Neural cell (in vitro differentiated cells): ENCODE measurements around the gene CCNY. TPM values are rescaled to one million over a fixed set of nuclear protein-coding genes. Genes with fewer than 3 reads are reported as not detected.

Experiments used
- H2AFZ ChIP-seq: fragments of 200-600, 300-800 bp; sonication (generic), shearing (Covaris generic); 2 replicates; pipeline ENCODE4 v1.6.0; 2014; ENCODE audit warnings: low read depth, mild to moderate bottlenecking, antibody characterized with exemption, low read length, moderate library complexity
- H3F3A ChIP-seq: fragments of 200-600 bp; shearing (Covaris generic); 2 replicates; pipeline ENCODE4 v1.6.1; 2016; ENCODE audit warnings: mild to moderate bottlenecking, moderate library complexity, mixed read lengths, antibody characterized with exemption, low read length; ENCODE audit not compliant: insufficient read depth, poor library complexity, severe bottlenecking
- H3K27ac ChIP-seq: fragments of 200-600, 300-800 bp; sonication (generic), shearing (Covaris generic); 2 replicates; pipeline ENCODE4 v1.5.1; 2014; ENCODE audit warnings: mild to moderate bottlenecking, low read length, moderate library complexity
- H3K27me3 ChIP-seq: fragments of 300-800, 200-600 bp; sonication (generic), shearing (Covaris generic); 2 replicates; pipeline ENCODE4 v1.6.0; 2014; ENCODE audit warnings: mild to moderate bottlenecking, low read depth, low read length, moderate library complexity; ENCODE audit not compliant: insufficient read depth
- H3K36me3 ChIP-seq: fragments of 300-800, 200-600 bp; sonication (generic), shearing (Covaris generic); 2 replicates; pipeline ENCODE4 v1.5.1; 2014; ENCODE audit warnings: mild to moderate bottlenecking, antibody characterized with exemption, low read length, moderate library complexity; ENCODE audit not compliant: insufficient read depth
- H3K4me2 ChIP-seq: fragments of 300-800, 200-600 bp; sonication (generic), shearing (Covaris generic); 2 replicates; pipeline ENCODE4 v1.6.0; 2014; ENCODE audit warnings: mild to moderate bottlenecking, low read length
- H3K4me3 ChIP-seq: fragments of 300-800, 200-600 bp; sonication (generic), shearing (Covaris generic); 2 replicates; pipeline ENCODE4 v1.5.1; 2014; ENCODE audit warnings: mild to moderate bottlenecking, low read length, moderate library complexity
- H3K79me2 ChIP-seq: fragments of 200-600 bp; shearing (Covaris generic); replicated peaks from 2 replicates; pipeline ENCODE4 v1.6.0; 2014; ENCODE audit warnings: mild to moderate bottlenecking, low read length, moderate library complexity; ENCODE audit not compliant: insufficient read depth
- H3K9ac ChIP-seq: fragments of 300-800, 200-600 bp; sonication (generic), shearing (Covaris generic); 2 replicates; pipeline ENCODE4 v1.6.1; 2016; ENCODE audit warnings: mild to moderate bottlenecking, low read length, mixed read lengths
- H3K9me2 ChIP-seq: fragments of 200-600 bp; shearing (Covaris generic); 2 replicates; pipeline ENCODE4 v1.6.1; 2016; ENCODE audit warnings: mild to moderate bottlenecking, low read length, mixed read lengths; ENCODE audit not compliant: insufficient read depth
- H3K9me3 ChIP-seq: fragments of 200-600, 300-800 bp; sonication (generic), shearing (Covaris generic); 2 replicates; pipeline ENCODE4 v1.6.1; 2016; ENCODE audit warnings: mild to moderate bottlenecking, mixed run types, low read length, moderate library complexity, mixed read lengths
- H4K20me1 ChIP-seq: fragments of 200-600 bp; shearing (Covaris generic); 2 replicates; pipeline ENCODE4 v1.6.1; 2016; ENCODE audit warnings: mild to moderate bottlenecking, mixed run types; ENCODE audit not compliant: insufficient read depth
- CTCF ChIP-seq: fragments of 450-650 bp; IDR thresholded peaks from 2 replicates; pipeline ENCODE4 v1.5.1; 2014; ENCODE audit warnings: antibody characterized with exemption, mild to moderate bottlenecking, moderate library complexity; ENCODE audit not compliant: poor library complexity, severe bottlenecking
- EP300 ChIP-seq: fragments of 450-650 bp; conservative IDR thresholded peaks from 2 replicates; pipeline ENCODE4 v1.6.1; 2014; ENCODE audit warnings: antibody characterized with exemption, mild to moderate bottlenecking, moderate library complexity; ENCODE audit not compliant: poor library complexity, severe bottlenecking
- EZH2 ChIP-seq: fragments of 200-600, 300-800 bp; shearing (Covaris generic), sonication (generic); IDR thresholded peaks from 2 replicates; pipeline ENCODE4 v1.6.1; 2014; ENCODE audit warnings: antibody characterized with exemption, low read length, borderline replicate concordance, mild to moderate bottlenecking; ENCODE audit not compliant: insufficient read depth, poor library complexity, severe bottlenecking
- MXI1 ChIP-seq: fragments of 450-650 bp; conservative IDR thresholded peaks from 2 replicates; pipeline ENCODE4 v1.6.1; 2014; ENCODE audit warnings: antibody characterized with exemption, mild to moderate bottlenecking; ENCODE audit not compliant: poor library complexity, severe bottlenecking
- POLR2AphosphoS5 ChIP-seq: IDR thresholded peaks from 2 replicates; pipeline ENCODE4 v1.6.1; 2012
- RAD21 ChIP-seq: fragments of 450-650 bp; conservative IDR thresholded peaks from 2 replicates; pipeline ENCODE4 v1.6.1; 2014; ENCODE audit warnings: antibody characterized with exemption, mild to moderate bottlenecking, moderate library complexity
- SMC3 ChIP-seq: fragments of 450-650 bp; conservative IDR thresholded peaks from 2 replicates; pipeline ENCODE4 v1.6.1; 2014; ENCODE audit warnings: antibody characterized with exemption, mild to moderate bottlenecking, moderate library complexity; ENCODE audit not compliant: poor library complexity
- TAF1 ChIP-seq: IDR thresholded peaks from 2 replicates; pipeline ENCODE4 v1.6.1; 2012; ENCODE audit warnings: low read depth
- polyA plus RNA-seq: library from polyadenylated mRNA; depleted of rRNA; stranded (reverse); fragments of >200 nt; gene quantifications from 2 replicates; pipeline ENCODE4 v1.2.3, GENCODE V29; 2014
- TF ChIP-seq, protein P1 (sequence below): IDR thresholded peaks from 2 replicates; pipeline ENCODE4 v1.6.1; 2012; ENCODE audit warnings: borderline replicate concordance

CCNY gene
- polyA plus RNA-seq, 1 donor from 2014 or later = 36.4 TPM

DNA sequence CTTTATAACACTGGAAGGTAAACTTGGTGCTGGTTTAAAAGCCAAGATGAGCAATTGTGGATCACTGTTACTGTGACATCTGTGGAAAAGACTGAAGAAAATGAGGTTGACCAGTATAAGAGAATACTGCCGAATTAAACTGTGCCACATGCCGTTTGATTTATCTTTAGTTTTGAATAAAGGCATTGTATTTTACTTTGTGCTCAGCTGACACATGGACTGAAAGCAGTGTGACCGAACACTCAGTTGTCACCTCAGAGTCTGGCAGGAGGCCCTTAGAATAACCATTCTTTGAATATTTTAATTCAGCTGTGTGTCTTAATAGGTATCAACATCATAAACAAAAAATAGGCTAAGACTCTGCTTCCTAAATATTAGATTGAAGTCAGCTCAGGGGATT is 135.1 kb downstream of the CCNY start:
- Histone ChIP-seq H3K9me2 (no peaks in the 10 kb centered on the region), H3K27me3 (no peaks in the 10 kb centered on the region), H3F3A (peaks cover 6% of the 10 kb centered on the region), H4K20me1 (no peaks in the 10 kb centered on the region), H3K36me3 (no peaks in the 10 kb centered on the region), H3K9me3 (no peaks in the 10 kb centered on the region), H3K4me3 (no peak overlapping the region), H3K4me2 (no peak overlapping the region), H3K27ac (no peak overlapping the region), H3K79me2 (peaks cover 35% of the 10 kb centered on the region), H2AFZ (no peak overlapping the region), H3K9ac (no peak overlapping the region)
- TF ChIP-seq, protein P1, sequence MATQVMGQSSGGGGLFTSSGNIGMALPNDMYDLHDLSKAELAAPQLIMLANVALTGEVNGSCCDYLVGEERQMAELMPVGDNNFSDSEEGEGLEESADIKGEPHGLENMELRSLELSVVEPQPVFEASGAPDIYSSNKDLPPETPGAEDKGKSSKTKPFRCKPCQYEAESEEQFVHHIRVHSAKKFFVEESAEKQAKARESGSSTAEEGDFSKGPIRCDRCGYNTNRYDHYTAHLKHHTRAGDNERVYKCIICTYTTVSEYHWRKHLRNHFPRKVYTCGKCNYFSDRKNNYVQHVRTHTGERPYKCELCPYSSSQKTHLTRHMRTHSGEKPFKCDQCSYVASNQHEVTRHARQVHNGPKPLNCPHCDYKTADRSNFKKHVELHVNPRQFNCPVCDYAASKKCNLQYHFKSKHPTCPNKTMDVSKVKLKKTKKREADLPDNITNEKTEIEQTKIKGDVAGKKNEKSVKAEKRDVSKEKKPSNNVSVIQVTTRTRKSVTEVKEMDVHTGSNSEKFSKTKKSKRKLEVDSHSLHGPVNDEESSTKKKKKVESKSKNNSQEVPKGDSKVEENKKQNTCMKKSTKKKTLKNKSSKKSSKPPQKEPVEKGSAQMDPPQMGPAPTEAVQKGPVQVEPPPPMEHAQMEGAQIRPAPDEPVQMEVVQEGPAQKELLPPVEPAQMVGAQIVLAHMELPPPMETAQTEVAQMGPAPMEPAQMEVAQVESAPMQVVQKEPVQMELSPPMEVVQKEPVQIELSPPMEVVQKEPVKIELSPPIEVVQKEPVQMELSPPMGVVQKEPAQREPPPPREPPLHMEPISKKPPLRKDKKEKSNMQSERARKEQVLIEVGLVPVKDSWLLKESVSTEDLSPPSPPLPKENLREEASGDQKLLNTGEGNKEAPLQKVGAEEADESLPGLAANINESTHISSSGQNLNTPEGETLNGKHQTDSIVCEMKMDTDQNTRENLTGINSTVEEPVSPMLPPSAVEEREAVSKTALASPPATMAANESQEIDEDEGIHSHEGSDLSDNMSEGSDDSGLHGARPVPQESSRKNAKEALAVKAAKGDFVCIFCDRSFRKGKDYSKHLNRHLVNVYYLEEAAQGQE = no peak
- TF ChIP-seq CTCF (no peak), POLR2AphosphoS5 (no peak), MXI1 (no peak), EP300 (no peak), EZH2 (no peak), TAF1 (no peak), RAD21 (no peak)

- H3K36me3 ChIP-seq = no peaks in the 10 kb centered on the region
- no peaks in the 10 kb centered on the region for H3F3A ChIP-seq
- H3K9me3 ChIP-seq = no peaks in the 10 kb centered on the region
- no peak overlapping the region for H3K27ac ChIP-seq
- TF ChIP-seq MXI1 (no peak), POLR2AphosphoS5 (no peak), CTCF (no peak), EZH2 (no peak), TAF1 (no peak), EP300 (no peak), SMC3 (no peak)
- TF ChIP-seq, protein P1 = no peak
- no peaks in the 10 kb centered on the region for H3K27me3 ChIP-seq
- no peaks in the 10 kb centered on the region for H4K20me1 ChIP-seq
- no peak overlapping the region for H3K4me2 ChIP-seq
- no peak overlapping the region for H3K9ac ChIP-seq
- H3K79me2 ChIP-seq = no peaks in the 10 kb centered on the region
- no peaks in the 10 kb centered on the region for H3K9me2 ChIP-seq
- no peak overlapping the region for H3K4me3 ChIP-seq
- H2AFZ ChIP-seq = no peak overlapping the region
Measured at GRCh38 chr10:35480142-35480541, 143.8 kb downstream of the CCNY start.
